ENCODE results near the gene COL4A2.

Gene COL4A2

GRCh38 chr13:110419946-110420345, 112.9 kb downstream of the COL4A2 start:
- Histone ChIP-seq H3K36me3 (replicated peaks; ENCODE audit: insufficient read depth, low read length) (no peaks in the 10 kb centered on the region), H3K27ac (ENCODE audit: low read length) (no peak overlapping the region), H3K27me3 (replicated peaks; ENCODE audit: insufficient read depth, low read length) (no peaks in the 10 kb centered on the region), H4K20me1 (ENCODE audit: insufficient read depth, low read length) (no peaks in the 10 kb centered on the region), H3K9ac (ENCODE audit: low read length) (no peak overlapping the region), H3K4me1 (ENCODE audit: low read length) (peaks cover 11% of the 10 kb centered on the region), H3K4me2 (ENCODE audit: low read depth, low read length) (no peak overlapping the region), H2AFZ (ENCODE audit: low read length) (no peak overlapping the region), H3K9me3 (replicated peaks; ENCODE audit: insufficient read depth, low read length) (no peaks in the 10 kb centered on the region), H3K9me2 (replicated peaks; ENCODE audit: insufficient read depth, low read length) (no peaks in the 10 kb centered on the region), H3F3A (ENCODE audit: insufficient read depth, low read length) (no peaks in the 10 kb centered on the region), H3K4me3 (ENCODE audit: low read length) (no peak overlapping the region), H3K79me2 (ENCODE audit: low read length) (no peaks in the 10 kb centered on the region)
- TF ChIP-seq EZH2 (optimal IDR thresholded peaks at IDR 0.05; ENCODE audit: low read depth, low read length) (no peak), EZH2phosphoT487 (IDR thresholded peaks at IDR 0.05; ENCODE audit: low read length) (no peak), CTCF (IDR thresholded peaks at IDR 0.05; ENCODE audit: low read length) (no peak)
- DNase-seq = no peak

- Histone ChIP-seq H3K4me3 (ENCODE audit: low read length) (no peak overlapping the region), H3K9me2 (replicated peaks; ENCODE audit: insufficient read depth, low read length) (no peaks in the 10 kb centered on the region), H3K9me3 (replicated peaks; ENCODE audit: insufficient read depth, low read length) (no peaks in the 10 kb centered on the region), H4K20me1 (ENCODE audit: insufficient read depth, low read length) (no peaks in the 10 kb centered on the region), H3K79me2 (ENCODE audit: low read length) (no peaks in the 10 kb centered on the region), H3K27ac (ENCODE audit: low read length) (no peak overlapping the region), H3K27me3 (replicated peaks; ENCODE audit: insufficient read depth, low read length) (no peaks in the 10 kb centered on the region), H3K4me1 (ENCODE audit: low read length) (peaks cover 11% of the 10 kb centered on the region), H3K9ac (ENCODE audit: low read length) (no peak overlapping the region), H3K36me3 (replicated peaks; ENCODE audit: insufficient read depth, low read length) (no peaks in the 10 kb centered on the region), H3K4me2 (ENCODE audit: low read depth, low read length) (no peak overlapping the region), H3F3A (ENCODE audit: insufficient read depth, low read length) (no peaks in the 10 kb centered on the region), H2AFZ (ENCODE audit: low read length) (no peak overlapping the region)
- TF ChIP-seq CTCF (IDR thresholded peaks at IDR 0.05; ENCODE audit: low read length) = no peak
- TF ChIP-seq EZH2 (optimal IDR thresholded peaks at IDR 0.05; ENCODE audit: low read depth, low read length) = no peak
- TF ChIP-seq EZH2phosphoT487 (IDR thresholded peaks at IDR 0.05; ENCODE audit: low read length) = no peak
- DNase-seq = no peak
Measured at GRCh38 chr13:110420626-110421025, 113.5 kb downstream of the COL4A2 start.

- TF ChIP-seq EZH2phosphoT487 (IDR thresholded peaks at IDR 0.05; ENCODE audit: low read length) (no peak), EZH2 (optimal IDR thresholded peaks at IDR 0.05; ENCODE audit: low read depth, low read length) (no peak), CTCF (IDR thresholded peaks at IDR 0.05; ENCODE audit: low read length) (no peak)
- Histone ChIP-seq H3K27me3 (replicated peaks; ENCODE audit: insufficient read depth, low read length) (no peaks in the 10 kb centered on the region), H4K20me1 (ENCODE audit: insufficient read depth, low read length) (no peaks in the 10 kb centered on the region)
Measured at GRCh38 chr13:110421061-110421460, 114.0 kb downstream of the COL4A2 start.

More at GRCh38 chr13:110421061-110421460, 114.0 kb downstream of the COL4A2 start:
- Histone ChIP-seq H3F3A (ENCODE audit: insufficient read depth, low read length) (no peaks in the 10 kb centered on the region), H2AFZ (ENCODE audit: low read length) (no peak overlapping the region), H3K27ac (ENCODE audit: low read length) (no peak overlapping the region), H3K4me2 (ENCODE audit: low read depth, low read length) (no peak overlapping the region), H3K4me3 (ENCODE audit: low read length) (no peak overlapping the region), H3K4me1 (ENCODE audit: low read length) (peaks cover 11% of the 10 kb centered on the region), H3K9ac (ENCODE audit: low read length) (no peak overlapping the region), H3K36me3 (replicated peaks; ENCODE audit: insufficient read depth, low read length) (no peaks in the 10 kb centered on the region), H3K9me2 (replicated peaks; ENCODE audit: insufficient read depth, low read length) (no peaks in the 10 kb centered on the region), H3K9me3 (replicated peaks; ENCODE audit: insufficient read depth, low read length) (no peaks in the 10 kb centered on the region), H3K79me2 (ENCODE audit: low read length) (no peaks in the 10 kb centered on the region)
- DNase-seq = no peak

All from MM.1S (cell line).